Tibial artery (tissue), 4 donors: ENCODE measurements around the gene FRAS1.
A peak's percentile ranks its signal among the peaks of the same experiment; 100 is the strongest.

Experiments
- DNase-seq, 2 donors: peaks; one replicate each; pipeline ENCODE4 v3.0.0-alpha.2; 2019
- H3K27ac ChIP-seq, 2 donors: fragments of 200-600 bp; sonication (generic) in 1 of 2; 1 replicate in 1 of 2; 2 replicates in 1 of 2; pipeline ENCODE4 v1.5.1; 2018 to 2019; ENCODE audit warnings: mild to moderate bottlenecking in 1 of 2
- H3K27me3 ChIP-seq, 2 donors: fragments of 200-600 bp; sonication (generic) in 1 of 2; one replicate each; pipeline versions ENCODE4 v1.5.1 to v1.6.0; 2016 to 2019
- H3K36me3 ChIP-seq, 3 donors: fragments of 200-600 bp; sonication (generic) in 2 of 3; one replicate each; pipeline ENCODE4 v1.5.1; 2016 to 2019; ENCODE audit warnings: mild to moderate bottlenecking in 2 of 3
- H3K4me1 ChIP-seq, 4 donors: fragments of 200-600 bp; sonication (generic) in 2 of 4; 1 replicate in 3 of 4; 2 replicates in 1 of 4; pipeline ENCODE4 v1.5.1; 2016 to 2019
- H3K4me3 ChIP-seq, 2 donors: fragments of 200-600 bp; sonication (generic) in 1 of 2; 1 replicate in 1 of 2; 2 replicates in 1 of 2; pipeline ENCODE4 v1.5.1; 2018 to 2019; ENCODE audit warnings: mild to moderate bottlenecking in 2 of 2
- H3K9me3 ChIP-seq, 3 donors: fragments of 200-600 bp; sonication (generic) in 1 of 3; one replicate each; pipeline ENCODE4 v1.5.1; 2016 to 2019
- CTCF ChIP-seq, 2 experiments: fragments of 200-600 bp in 1 of 2; fragments of 450-650 bp in 1 of 2; IDR thresholded peaks; one replicate each; pipeline ENCODE4 v1.5.1; 2017 to 2019; ENCODE audit warnings: antibody characterized with exemption in 2 of 2, mild to moderate bottlenecking in 1 of 2, moderate library complexity in 1 of 2
- intact Hi-C: fragments of 100-400 bp; cut with DNase I; formaldehyde crosslinking; loops from one replicate; pipeline ENCODE4 v1.15.0; 2023; ENCODE audit warnings: low total_unique reads

The FRAS1 gene

GRCh38 chr4:78056265-78057129 is 626 bp upstream of the FRAS1 start:
- Histone ChIP-seq H3K4me3 (peak overlapping the region; percentile 54 to 66), H3K27ac (peak overlapping the region; percentile 40 to 53), H3K9me3 (no peaks in the 10 kb centered on the region), H3K36me3 (no peaks in the 10 kb centered on the region), H3K27me3 (no peaks in the 10 kb centered on the region), H3K4me1 (peaks cover 0 to 39% (median 28%) of the 10 kb centered on the region in 4 donors)
- intact Hi-C loops: no loop called here
- no peak for TF ChIP-seq CTCF (IDR thresholded peaks at IDR 0.05)
- DNase-seq: peak; percentile 61 to 77

GRCh38 chr4:78057600-78058550 is 752 bp downstream of the FRAS1 start:
- intact Hi-C loops: no loop called here
- Histone ChIP-seq H3K4me3 (peak overlapping the region; percentile 54 to 66), H3K27ac (peak overlapping the region; percentile 32 to 53), H3K4me1 (peaks cover 0 to 39% (median 28%) of the 10 kb centered on the region in 4 donors), H3K36me3 (no peaks in the 10 kb centered on the region), H3K9me3 (no peaks in the 10 kb centered on the region), H3K27me3 (no peaks in the 10 kb centered on the region)
- peak; percentile 41 to 64 for DNase-seq
- TF ChIP-seq CTCF (IDR thresholded peaks at IDR 0.05): no peak

GRCh38 chr4:78058591-78059523 is 1.7 kb downstream of the FRAS1 start:
- Histone ChIP-seq H3K4me3 (peak overlapping the region; percentile 54 to 66), H3K27ac (peak overlapping the region in 1 of 2 donors; percentile 48), H3K4me1 (peaks cover 0 to 39% (median 28%) of the 10 kb centered on the region in 4 donors), H3K27me3 (no peaks in the 10 kb centered on the region), H3K9me3 (no peaks in the 10 kb centered on the region), H3K36me3 (no peaks in the 10 kb centered on the region)
- intact Hi-C loops: no loop called here
- DNase-seq: peak in 1 of 2 donors; percentile 68
- no peak for TF ChIP-seq CTCF (IDR thresholded peaks at IDR 0.05)

GRCh38 chr4:78059524-78059889 is 2.4 kb downstream of the FRAS1 start:
- Histone ChIP-seq H3K27ac (no peak overlapping the region), H3K4me1 (peaks cover 0 to 39% (median 28%) of the 10 kb centered on the region in 4 donors), H3K27me3 (no peaks in the 10 kb centered on the region), H3K36me3 (no peaks in the 10 kb centered on the region), H3K4me3 (peak overlapping the region; percentile 54 to 66), H3K9me3 (no peaks in the 10 kb centered on the region)
- peak in 1 of 2 donors; percentile 32 for DNase-seq
- peak; percentile 30 to 40 for TF ChIP-seq CTCF (IDR thresholded peaks at IDR 0.05)
- intact Hi-C loops: no loop called here

- Histone ChIP-seq H3K27me3 (no peaks in the 10 kb centered on the region), H3K4me1 (peaks cover 0 to 39% (median 28%) of the 10 kb centered on the region in 4 donors), H3K27ac (no peak overlapping the region), H3K4me3 (no peak overlapping the region), H3K36me3 (no peaks in the 10 kb centered on the region), H3K9me3 (no peaks in the 10 kb centered on the region)
- DNase-seq: no peak
- no peak for TF ChIP-seq CTCF (IDR thresholded peaks at IDR 0.05)
- intact Hi-C loops: no loop called here
Observed at GRCh38 chr4:78059938-78060337, 2.8 kb downstream of the FRAS1 start.
